H9 (cell line): Measurements from ENCODE around the gene KCNQ2. TPM values are rescaled to one million over a fixed set of nuclear protein-coding genes. Genes with fewer than 3 reads are reported as not detected.

Source experiments
- DNase-seq: peaks from one replicate; pipeline ENCODE4 v3.0.0-alpha.2; 2017
- H2AFZ ChIP-seq: one replicate; pipeline ENCODE4 v1.6.1; 2013; ENCODE audit warnings: mild to moderate bottlenecking, low read length, control low read depth, moderate library complexity
- H2AK5ac ChIP-seq: 2 replicates; pipeline ENCODE4 v1.6.1; 2013; ENCODE audit warnings: low read length, control low read depth, mixed read lengths; ENCODE audit not compliant: insufficient read length
- H2BK120ac ChIP-seq: one replicate; pipeline ENCODE4 v1.6.1; 2013; ENCODE audit warnings: low read depth, mild to moderate bottlenecking, low read length, control low read depth, inconsistent platforms; ENCODE audit not compliant: poor library complexity, severe bottlenecking
- H2BK12ac ChIP-seq: 2 replicates; pipeline ENCODE4 v1.6.1; 2013; ENCODE audit warnings: low read length, control low read depth, mixed read lengths, low read depth; ENCODE audit not compliant: insufficient read length
- H2BK15ac ChIP-seq: 2 replicates; pipeline ENCODE4 v1.6.1; 2013; ENCODE audit warnings: low read depth, low read length, control low read depth
- H2BK20ac ChIP-seq: one replicate; pipeline ENCODE4 v1.6.1; 2013; ENCODE audit warnings: low read depth, mild to moderate bottlenecking, low read length, control low read depth, inconsistent platforms; ENCODE audit not compliant: poor library complexity, severe bottlenecking
- H2BK5ac ChIP-seq: 2 replicates; pipeline ENCODE4 v1.6.1; 2013; ENCODE audit warnings: low read length, control low read depth, mixed read lengths; ENCODE audit not compliant: insufficient read length
- H3K14ac ChIP-seq: 2 replicates; pipeline ENCODE4 v1.6.1; 2013; ENCODE audit warnings: low read length, control low read depth; ENCODE audit not compliant: insufficient read depth
- H3K18ac ChIP-seq: 2 replicates; pipeline ENCODE4 v1.6.1; 2013; ENCODE audit warnings: low read depth, mild to moderate bottlenecking, mixed read lengths, low read length, control low read depth; ENCODE audit not compliant: insufficient read length
- H3K23ac ChIP-seq: 2 replicates; pipeline ENCODE4 v1.6.1; 2013; ENCODE audit warnings: low read length, control low read depth, mixed read lengths, low read depth; ENCODE audit not compliant: insufficient read length
- H3K23me2 ChIP-seq: 2 replicates; pipeline ENCODE4 v1.6.1; 2013; ENCODE audit warnings: low read depth, mild to moderate bottlenecking, mixed read lengths, low read length, control low read depth; ENCODE audit not compliant: insufficient read length, poor library complexity, severe bottlenecking
- H3K27ac ChIP-seq: 2 replicates; pipeline ENCODE4 v1.5.1; 2013; ENCODE audit warnings: low read length, control low read depth, mixed read lengths, low read depth; ENCODE audit not compliant: insufficient read length
- H3K27me3 ChIP-seq: 2 replicates; pipeline ENCODE4 v1.6.1; 2013; ENCODE audit warnings: low read length, control low read depth, inconsistent platforms; ENCODE audit not compliant: insufficient read depth
- H3K4ac ChIP-seq: 2 replicates; pipeline ENCODE4 v1.6.1; 2013; ENCODE audit warnings: low read depth, mild to moderate bottlenecking, control low read depth, inconsistent platforms, low read length, moderate library complexity
- H3K4me1 ChIP-seq: 2 replicates; pipeline ENCODE4 v1.6.1; 2013; ENCODE audit warnings: low read length, control low read depth, inconsistent platforms; ENCODE audit not compliant: insufficient read depth
- H3K4me2 ChIP-seq: 2 replicates; pipeline ENCODE4 v1.6.1; 2013; ENCODE audit warnings: low read length, control low read depth, mixed read lengths; ENCODE audit not compliant: insufficient read length, insufficient read depth
- H3K56ac ChIP-seq: 2 replicates; pipeline ENCODE4 v1.6.1; 2013; ENCODE audit warnings: low read depth, mild to moderate bottlenecking, mixed read lengths, low read length, control low read depth; ENCODE audit not compliant: insufficient read length
- H3K79me1 ChIP-seq: 2 replicates; pipeline ENCODE4 v1.6.1; 2013; ENCODE audit warnings: low read depth, mild to moderate bottlenecking, moderate library complexity, low read length, control low read depth, inconsistent platforms; ENCODE audit not compliant: insufficient read depth, poor library complexity, severe bottlenecking
- H3K79me2 ChIP-seq: 2 replicates; pipeline ENCODE4 v1.6.1; 2013; ENCODE audit warnings: low read length, control low read depth, inconsistent platforms; ENCODE audit not compliant: insufficient read depth
- H3K9ac ChIP-seq: 2 replicates; pipeline ENCODE4 v1.6.1; 2013; ENCODE audit warnings: low read length, control low read depth, mixed read lengths; ENCODE audit not compliant: insufficient read length; ENCODE audit errors: extremely low read depth
- H3K9me3 ChIP-seq: one replicate; pipeline ENCODE4 v1.6.1; 2013; ENCODE audit warnings: low read depth, low read length, inconsistent platforms; ENCODE audit not compliant: control insufficient read depth
- H3T11ph ChIP-seq: one replicate; pipeline ENCODE4 v1.6.1; 2013; ENCODE audit warnings: mild to moderate bottlenecking, low read length, control low read depth, inconsistent platforms
- H4K20me1 ChIP-seq: one replicate; pipeline ENCODE4 v1.6.1; 2013; ENCODE audit not compliant: control insufficient read depth, insufficient read length, insufficient read depth
- H4K5ac ChIP-seq: 2 replicates; pipeline ENCODE4 v1.6.1; 2013; ENCODE audit warnings: low read depth, mild to moderate bottlenecking, mixed read lengths, low read length, control low read depth; ENCODE audit not compliant: insufficient read length
- H4K8ac ChIP-seq: replicated peaks from 2 replicates; pipeline ENCODE4 v1.6.1; 2013; ENCODE audit warnings: low read length, control low read depth, mixed read lengths, low read depth; ENCODE audit not compliant: insufficient read length
- H4K91ac ChIP-seq: 2 replicates; pipeline ENCODE4 v1.6.1; 2013; ENCODE audit warnings: low read depth, mild to moderate bottlenecking, moderate library complexity, mixed read lengths, low read length, control low read depth; ENCODE audit not compliant: insufficient read length
- H3K27ac Mint-ChIP-seq, 3 experiments: 2 replicates in 2 of 3; 3 replicates in 1 of 3; pipeline ENCODE4 v1.8.0; 2020 to 2021; ENCODE audit warnings: mixed read lengths in 3 of 3, mild to moderate bottlenecking in 1 of 3, moderate library complexity in 1 of 3
- H3K27me3 Mint-ChIP-seq: 2 replicates; pipeline ENCODE4 v1.8.0; 2021; ENCODE audit warnings: low read depth, mild to moderate bottlenecking, moderate library complexity, mixed read lengths
- H3K36me3 Mint-ChIP-seq, 3 experiments: 2 replicates in 2 of 3; 3 replicates in 1 of 3; pipeline ENCODE4 v1.8.0; 2020 to 2021; ENCODE audit warnings: low read depth in 3 of 3, mixed read lengths in 3 of 3; ENCODE audit not compliant: insufficient read depth in 1 of 3
- H3K4me1 Mint-ChIP-seq, 2 experiments: 2 replicates each; pipeline ENCODE4 v1.8.0; 2020; ENCODE audit warnings: mixed read lengths in 2 of 2
- H3K4me3 Mint-ChIP-seq, 2 experiments: 2 replicates in 1 of 2; 3 replicates in 1 of 2; pipeline ENCODE4 v1.8.0; 2020 to 2021; ENCODE audit warnings: mild to moderate bottlenecking in 2 of 2, mixed read lengths in 2 of 2, moderate library complexity in 1 of 2
- H3K9me3 Mint-ChIP-seq, 2 experiments: 2 replicates in 1 of 2; 3 replicates in 1 of 2; pipeline ENCODE4 v1.8.0; 2020; ENCODE audit warnings: mild to moderate bottlenecking in 2 of 2, mixed read lengths in 2 of 2, moderate library complexity in 1 of 2
- CTCF ChIP-seq: fragments of 200-600 bp; sonication (generic); conservative IDR thresholded peaks from 3 replicates; pipeline ENCODE4 v1.8.0; 2021; ENCODE audit warnings: antibody characterized with exemption, mild to moderate bottlenecking
- WGBS: extraction: QIAGEN DNeasy Blood & Tissue Kit; methylation state at CpG from one replicate; pipeline ENCODE4 v1.1.7; 2013; ENCODE audit warnings: missing lambda C conversion rate, low lambda C conversion rate, mixed read lengths; ENCODE audit not compliant: insufficient read length; ENCODE audit errors: extremely low coverage; 5-methylcytosine and 5-hydroxymethylcytosine counted together
- total RNA-seq: library from RNA; stranded (reverse); gene quantifications from 2 replicates; pipeline ENCODE4 v1.2.1, GENCODE V29; 2021

The KCNQ2 gene
- total RNA-seq, 1 experiment from 2014 or later: 69.2 TPM

- no CpG with 5 or more reads among the region's 12 CpGs for WGBS
- H3K4me3 Mint-ChIP-seq: no peak overlapping the region
- Histone ChIP-seq H4K8ac (no peak overlapping the region), H3K23ac (no peak overlapping the region), H2BK5ac (no peak overlapping the region), H3K14ac (no peak overlapping the region), H2BK15ac (no peak overlapping the region), H3K56ac (no peak overlapping the region), H3K4ac (no peak overlapping the region), H2AFZ (no peak overlapping the region), H4K20me1 (no peaks in the 10 kb centered on the region), H2BK20ac (no peak overlapping the region), H3K9me3 (no peaks in the 10 kb centered on the region), H2AK5ac (no peak overlapping the region), H3K4me1 (peaks cover 7% of the 10 kb centered on the region; the same call in 1 of the 2 replicates), H2BK120ac (no peak overlapping the region), H3K27ac (no peak overlapping the region), H4K5ac (no peak overlapping the region), H4K91ac (no peak overlapping the region), H3K79me1 (no peaks in the 10 kb centered on the region), H2BK12ac (no peak overlapping the region), H3T11ph (no peak overlapping the region), H3K9ac (no peak overlapping the region), H3K27me3 (no peaks in the 10 kb centered on the region), H3K79me2 (no peaks in the 10 kb centered on the region), H3K23me2 (no peaks in the 10 kb centered on the region), H3K18ac (no peak overlapping the region), H3K4me2 (no peak overlapping the region)
- H3K36me3 Mint-ChIP-seq: peaks cover 4 to 13% (median 5%) of the 10 kb centered on the region in 3 experiments; a peak in 5 of 7 replicates
- H3K9me3 Mint-ChIP-seq: peaks cover 16 to 18% of the 10 kb centered on the region in 2 experiments
- peaks cover 21 to 27% of the 10 kb centered on the region in 2 experiments for H3K4me1 Mint-ChIP-seq
- DNase-seq: no peak
- no peak overlapping the region for H3K27ac Mint-ChIP-seq
- H3K27me3 Mint-ChIP-seq: peaks cover 10% of the 10 kb centered on the region
- TF ChIP-seq CTCF: no peak
These were observed 76.2 kb downstream of the KCNQ2 start for GRCh38 chr20:63396300-63396699.
